GM19099 (cell line): ENCODE data around the gene PRR5L.

Experiments used
- POLR2A ChIP-seq: IDR thresholded peaks from 3 replicates; pipeline ENCODE4 v1.6.1; 2011; ENCODE audit warnings: low read depth; ENCODE audit not compliant: insufficient read length; ENCODE audit errors: extremely low read depth

The PRR5L gene

DNA sequence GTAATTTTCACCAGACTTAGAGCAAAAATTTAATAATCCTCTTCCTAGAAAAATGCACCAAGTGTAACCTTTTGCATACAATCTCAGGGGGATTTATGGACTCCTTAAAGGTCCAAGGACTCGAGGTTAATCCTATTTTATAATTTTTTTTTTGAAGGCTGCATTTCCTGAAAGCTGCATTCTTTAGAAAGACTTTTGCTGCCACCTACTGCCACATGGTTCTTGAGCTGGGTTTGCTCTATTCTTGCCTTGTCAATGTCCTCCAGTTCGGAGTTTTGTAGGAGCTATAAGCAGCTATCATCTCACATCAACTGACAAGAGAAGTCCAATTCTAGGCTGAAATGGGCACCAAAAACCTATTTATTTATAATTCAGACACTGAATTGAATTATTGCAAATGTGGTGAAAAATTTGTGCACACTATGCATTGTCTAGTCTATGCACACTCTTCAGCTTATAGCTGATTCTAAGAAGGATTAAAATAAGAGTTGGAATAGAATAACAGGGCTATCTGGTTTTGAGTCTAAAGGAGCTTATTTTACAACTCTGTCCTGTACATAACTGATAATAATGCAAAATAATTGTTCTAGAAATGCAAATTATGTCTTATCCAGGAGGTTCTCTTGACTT lies 182.7 kb downstream of the PRR5L start:
- no peak for TF ChIP-seq POLR2A

DNA sequence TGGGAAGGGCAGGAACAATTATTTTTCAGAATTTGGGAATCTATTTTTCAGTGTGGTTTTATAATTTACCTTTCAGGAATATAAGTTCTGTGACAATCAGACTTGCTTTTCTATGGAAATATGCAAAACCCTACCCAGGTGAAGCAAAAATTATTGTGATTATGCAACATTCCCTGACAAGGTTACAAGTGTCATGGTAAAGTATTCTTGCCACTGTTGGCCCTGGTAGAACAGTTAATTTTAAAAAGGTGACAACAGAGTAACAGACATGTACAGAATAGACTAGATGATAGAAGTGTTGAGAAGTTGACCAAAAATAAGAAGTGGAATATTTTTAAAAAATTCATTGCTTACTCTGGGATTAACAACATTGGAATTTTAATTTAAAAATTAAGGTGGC lies 184.7 kb downstream of the PRR5L start:
- TF ChIP-seq POLR2A = no peak

DNA sequence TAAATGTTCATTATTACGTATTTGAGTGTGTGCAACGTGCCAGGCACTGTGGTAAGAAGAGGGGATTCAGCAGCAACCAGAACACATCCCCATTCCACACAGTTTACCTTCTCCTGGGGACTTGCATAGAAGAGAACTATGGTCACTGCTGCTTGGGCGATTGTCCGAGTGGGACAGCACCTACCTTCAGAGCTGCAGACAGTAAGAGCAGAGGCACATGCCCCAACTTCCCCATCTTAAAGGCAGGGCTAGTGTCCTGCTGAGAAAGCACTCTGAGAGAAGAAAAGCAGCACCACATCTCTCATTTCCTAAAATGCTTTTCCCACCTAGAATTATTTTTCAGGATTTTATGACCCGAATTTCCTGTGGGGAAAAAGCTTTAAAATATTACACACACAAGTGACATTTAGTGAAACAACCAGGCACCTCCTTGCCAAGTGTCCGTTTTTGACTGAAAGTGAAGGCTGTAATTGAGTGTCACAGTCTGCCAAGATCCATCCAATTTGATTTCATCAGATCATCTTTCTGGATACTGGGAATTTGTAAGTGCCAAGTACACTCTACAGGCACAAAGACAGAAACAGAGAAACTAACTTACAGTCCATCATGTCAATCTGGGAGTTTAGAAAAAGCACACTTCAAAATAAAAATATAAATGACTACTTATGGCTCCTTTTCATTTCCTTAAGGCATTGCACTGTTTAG lies 189.4 kb downstream of the PRR5L start:
- TF ChIP-seq POLR2A = no peak

DNA sequence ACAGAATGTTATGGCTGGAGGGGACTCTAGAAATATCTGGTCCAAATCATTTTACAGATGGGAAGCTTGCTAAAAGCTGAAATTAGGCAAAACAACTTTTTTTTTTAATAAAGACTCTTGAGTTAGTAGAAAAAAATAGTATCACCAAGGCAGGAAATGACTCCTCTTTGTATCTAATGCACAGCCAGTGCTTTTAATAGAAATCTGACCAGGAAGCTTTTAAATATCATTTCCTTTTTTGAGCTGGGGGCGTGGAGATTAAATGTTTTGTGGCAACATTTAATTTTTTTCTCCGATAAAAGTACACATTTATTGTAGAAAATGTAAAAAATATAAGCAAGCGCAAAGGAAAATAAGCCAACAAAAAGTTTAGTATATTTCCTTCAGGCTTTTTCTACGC lies 191.5 kb downstream of the PRR5L start:
- TF ChIP-seq POLR2A = no peak

DNA sequence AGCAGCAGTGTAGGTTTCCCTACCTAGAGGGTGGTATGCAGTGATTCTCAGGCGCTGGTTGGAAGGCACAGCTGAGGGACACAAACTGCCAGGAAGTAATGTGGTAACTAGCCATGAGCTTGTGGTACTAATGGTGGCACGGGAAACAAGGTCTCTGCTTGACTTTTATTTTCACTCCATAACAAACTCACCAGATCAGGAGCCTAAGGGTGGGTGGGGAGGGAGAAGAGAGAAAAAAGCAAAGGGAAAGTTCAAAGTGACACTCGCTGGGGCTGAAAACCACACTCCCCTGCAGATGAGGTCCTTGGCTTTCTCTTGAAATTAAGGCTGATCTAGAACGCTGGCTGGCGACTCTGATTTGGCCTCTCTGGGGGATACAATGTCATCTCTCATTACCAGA lies 192.0 kb downstream of the PRR5L start:
- TF ChIP-seq POLR2A = no peak

DNA sequence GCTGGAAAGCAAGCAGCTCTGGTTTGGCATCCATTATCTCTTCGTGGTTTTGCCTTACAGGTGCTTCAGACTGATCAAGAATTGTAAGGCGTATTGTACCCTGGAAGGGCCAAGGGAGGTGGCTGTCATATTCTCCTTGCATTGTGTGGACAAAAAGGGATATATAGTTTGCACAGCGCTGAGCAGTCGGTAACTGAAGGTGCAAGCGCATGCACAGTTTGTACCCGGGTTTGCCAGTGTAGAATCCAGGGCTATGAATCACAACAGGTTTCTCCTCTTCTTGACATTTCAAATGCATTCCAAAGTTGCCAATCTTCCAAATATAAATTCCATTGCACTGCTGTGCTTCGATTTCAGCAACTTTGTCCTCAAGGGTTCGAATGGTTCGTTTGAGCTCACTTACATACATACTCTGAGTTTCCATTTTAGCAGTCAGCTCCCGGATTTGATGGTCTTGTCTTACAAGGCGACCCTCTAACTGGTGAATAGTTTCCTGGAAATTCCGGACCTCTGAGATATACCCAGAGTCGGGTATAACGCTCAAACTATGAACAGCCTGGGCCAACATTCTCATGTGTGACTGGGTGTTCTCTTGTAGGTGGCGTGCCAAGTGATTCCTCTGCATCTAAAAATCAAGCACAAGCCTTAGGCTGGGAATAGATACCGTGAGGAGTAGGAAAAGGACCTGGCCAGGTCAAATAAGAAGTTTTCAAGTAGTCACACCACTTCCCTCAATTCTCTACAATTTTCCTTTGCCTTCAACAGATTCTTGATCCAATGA lies 194.1 kb downstream of the PRR5L start:
- TF ChIP-seq POLR2A = no peak

DNA sequence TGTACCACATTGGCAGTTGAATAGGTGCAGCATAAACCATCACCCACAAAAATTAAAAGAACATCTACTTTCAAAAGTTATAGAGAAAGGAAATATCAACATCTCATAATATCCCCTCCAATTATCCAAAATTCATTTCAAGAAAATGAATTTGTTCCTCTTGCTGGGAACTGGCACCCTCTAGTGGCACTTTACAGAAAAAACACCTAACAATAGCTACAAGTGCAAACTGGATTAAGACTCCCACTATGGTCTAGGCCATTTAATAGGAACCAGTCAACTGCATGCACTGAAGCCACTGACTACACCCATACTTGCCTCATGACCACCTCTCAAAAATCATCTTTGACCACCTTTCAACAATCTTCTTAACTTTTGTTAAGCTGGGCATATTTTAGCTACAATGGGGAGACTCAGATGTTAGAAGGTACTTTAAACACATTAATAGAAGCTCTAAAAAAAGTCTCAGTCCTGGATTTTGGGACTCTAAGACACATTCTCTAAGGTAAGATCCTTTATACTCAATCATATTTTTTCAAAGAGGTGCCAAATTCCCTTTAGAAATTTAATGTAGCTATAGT lies 196.7 kb downstream of the PRR5L start:
- TF ChIP-seq POLR2A = no peak

DNA sequence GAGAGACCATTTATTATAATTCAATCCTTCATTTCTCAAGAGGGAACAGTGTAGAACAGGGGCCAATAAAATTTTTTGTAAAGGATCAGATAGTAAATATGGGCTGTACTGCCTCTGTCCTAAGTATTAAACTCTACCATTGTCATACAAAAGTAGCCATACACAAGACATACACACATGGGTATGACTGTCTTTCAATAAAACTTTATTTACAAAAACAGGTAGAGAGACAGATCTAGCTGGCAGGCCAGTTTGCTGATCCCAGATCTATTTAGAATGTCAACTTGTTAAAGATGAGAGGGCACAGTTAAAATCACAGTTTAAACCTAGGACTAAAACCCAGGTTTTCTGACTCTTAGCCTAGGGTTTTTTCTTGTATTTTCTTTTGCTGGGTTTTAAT lies 197.2 kb downstream of the PRR5L start:
- no peak for TF ChIP-seq POLR2A

DNA sequence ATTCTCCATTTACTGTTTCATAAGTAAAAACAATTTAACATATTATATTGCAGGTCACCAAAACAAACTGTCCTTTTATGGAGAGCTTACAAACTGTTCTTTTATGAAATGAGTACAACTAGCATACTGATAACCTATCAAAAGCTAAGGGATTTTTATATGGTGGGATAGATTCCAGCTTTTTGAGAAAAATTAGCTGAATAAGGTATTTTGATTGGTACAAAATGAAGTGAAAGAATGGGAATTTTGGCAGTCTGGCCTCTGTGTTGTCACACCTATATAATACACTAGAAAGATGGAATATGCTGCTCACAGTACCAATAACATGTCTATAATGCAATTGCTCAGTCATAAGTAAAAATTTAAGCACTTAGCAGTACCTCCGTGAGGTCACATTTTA lies 202.6 kb downstream of the PRR5L start:
- no peak for TF ChIP-seq POLR2A

DNA sequence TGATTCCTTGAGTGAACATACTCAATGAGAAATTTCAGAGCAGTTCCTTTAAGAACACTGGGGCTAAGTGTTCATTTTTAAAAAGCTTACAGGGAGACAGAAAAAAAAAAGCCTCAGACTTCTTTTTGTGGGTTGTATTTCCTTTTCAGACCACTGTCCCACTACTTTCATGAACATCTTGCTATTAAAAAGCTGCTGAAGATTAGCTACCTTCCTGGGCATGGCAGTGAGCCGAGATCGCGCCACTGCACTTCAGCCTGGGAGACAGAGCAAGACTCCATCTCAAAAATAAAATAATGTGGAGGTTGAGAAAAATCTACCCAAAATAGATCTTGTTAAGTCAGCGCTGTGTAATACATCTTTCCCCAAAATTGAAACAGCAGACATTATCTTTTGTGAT lies 203.2 kb downstream of the PRR5L start:
- TF ChIP-seq POLR2A = no peak

DNA sequence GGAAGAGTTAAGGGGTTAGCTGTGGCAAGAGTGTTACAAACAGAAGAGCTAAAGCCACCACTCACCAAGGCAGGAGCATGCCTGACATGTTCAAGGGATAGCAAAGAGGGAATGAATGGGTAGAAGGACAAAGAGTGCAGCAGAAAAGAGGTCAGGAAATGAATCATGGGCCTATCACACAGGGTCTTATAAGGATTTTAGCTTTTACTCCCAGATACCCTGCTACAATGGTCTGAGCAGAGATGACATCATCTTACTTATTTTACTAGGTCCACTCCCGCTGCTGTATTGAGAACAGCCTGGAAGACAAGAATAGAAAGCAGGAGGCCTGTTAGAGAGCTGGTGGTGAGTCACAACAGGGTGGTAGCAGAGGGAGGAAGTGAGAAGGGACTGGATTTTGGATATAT lies 204.2 kb downstream of the PRR5L start:
- TF ChIP-seq POLR2A = no peak

DNA sequence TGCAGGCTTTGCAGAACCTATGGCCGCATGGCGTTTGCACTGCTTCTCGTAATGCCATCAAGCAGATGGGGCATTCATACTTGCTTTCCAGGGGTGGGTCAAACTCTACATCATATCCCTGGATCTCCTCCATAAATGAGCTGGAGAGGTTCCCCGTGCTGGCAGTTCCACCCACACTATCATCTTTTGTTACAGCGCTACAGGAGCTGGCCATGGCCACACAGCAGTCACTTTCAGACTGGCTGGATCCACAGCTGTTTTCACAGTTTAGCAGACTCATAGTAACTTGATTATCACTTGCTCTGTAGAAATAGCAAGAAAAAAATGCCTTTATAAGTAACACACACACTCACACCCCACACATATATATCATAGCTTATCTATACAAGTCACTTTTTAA lies 205.1 kb downstream of the PRR5L start:
- no peak for TF ChIP-seq POLR2A

DNA sequence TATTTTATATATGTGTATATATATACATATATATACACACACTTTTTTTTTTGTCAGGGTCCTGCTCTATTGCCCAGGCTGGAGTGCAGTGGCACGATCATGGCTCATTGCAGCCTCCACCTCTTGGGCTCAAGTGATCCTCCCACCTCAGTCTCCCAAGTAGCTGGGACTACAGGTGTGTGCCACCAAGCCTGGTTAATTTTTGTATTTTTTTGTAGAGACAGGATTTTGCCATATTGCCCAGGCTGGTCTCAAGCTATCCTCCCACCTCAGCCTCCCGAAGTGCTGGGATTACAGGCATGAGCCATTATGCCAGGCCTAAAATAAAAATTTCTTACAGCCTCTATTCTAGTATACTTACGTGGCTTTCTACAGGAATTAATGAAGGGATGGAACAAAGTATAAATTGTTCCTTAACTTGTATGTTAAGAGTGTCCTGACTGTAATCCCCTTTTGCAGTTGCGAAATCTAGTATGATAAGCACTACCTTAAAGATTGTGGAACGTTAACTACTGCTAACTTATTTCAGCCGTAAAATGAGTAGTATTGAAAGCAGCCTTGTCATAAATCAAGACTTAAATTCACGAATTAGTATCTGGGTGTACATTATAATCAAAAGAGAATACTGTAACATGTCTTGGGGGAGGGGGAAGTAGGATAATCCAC lies 211.9 kb downstream of the PRR5L start:
- TF ChIP-seq POLR2A = no peak

DNA sequence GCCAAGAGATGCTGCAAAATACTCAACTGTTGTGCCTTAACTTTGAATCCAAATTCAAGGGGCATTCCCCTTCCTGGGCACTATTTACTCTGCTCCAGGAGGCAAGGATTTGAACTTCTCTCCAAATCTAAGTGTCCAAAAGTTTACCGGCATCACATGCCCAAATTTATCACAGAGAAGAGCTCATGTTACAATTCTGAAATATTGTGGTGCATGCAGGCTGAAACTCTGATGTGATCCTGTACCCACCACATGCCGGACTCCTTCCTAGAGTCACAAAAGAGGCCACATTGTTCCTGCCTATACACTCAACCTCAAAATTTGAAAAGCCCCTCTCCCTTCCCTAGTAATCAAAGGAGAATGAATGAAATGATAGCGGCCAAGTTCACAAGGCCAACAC lies 212.7 kb downstream of the PRR5L start:
- TF ChIP-seq POLR2A = no peak

DNA sequence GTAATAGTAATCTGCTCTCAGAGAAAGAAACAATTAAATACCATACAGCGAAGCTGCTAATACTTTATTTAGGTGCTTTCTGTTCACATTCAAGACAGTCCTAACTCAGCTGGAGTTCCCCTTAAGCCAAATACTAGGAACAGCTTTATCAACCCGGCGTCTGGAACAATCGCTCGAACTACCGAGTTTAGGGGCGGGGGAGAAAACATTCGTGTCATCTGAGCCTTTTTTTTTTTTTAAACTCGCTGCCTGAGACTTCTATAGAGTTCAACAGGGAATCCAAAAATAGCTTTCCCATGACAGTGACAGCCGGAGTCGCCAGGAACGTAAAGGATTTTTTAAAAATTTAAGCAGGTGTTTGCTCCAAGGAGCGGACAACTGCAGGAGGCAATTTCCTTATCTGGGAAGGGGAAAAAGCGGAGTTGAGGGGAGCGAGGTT lies 213.1 kb downstream of the PRR5L start:
- TF ChIP-seq POLR2A = no peak
